Endothelial cell (in vitro differentiated cells): ENCODE measurements around the gene SLC51B. TPM values are rescaled to one million over a fixed set of nuclear protein-coding genes. Genes with fewer than 3 reads are reported as not detected.

Source experiments
- DNase-seq: peaks from one replicate; pipeline ENCODE4 v3.0.0; 2021; ENCODE audit warnings: low spot score
- H3K27ac Mint-ChIP-seq: one replicate; pipeline ENCODE4 v1.8.0; 2021; ENCODE audit warnings: mixed read lengths, inconsistent platforms; ENCODE audit not compliant: unreplicated experiment
- H3K27me3 Mint-ChIP-seq: one replicate; pipeline ENCODE4 v1.8.0; 2021; ENCODE audit warnings: mild to moderate bottlenecking, moderate library complexity, mixed read lengths, inconsistent platforms; ENCODE audit not compliant: unreplicated experiment
- H3K36me3 Mint-ChIP-seq: one replicate; pipeline ENCODE4 v1.8.0; 2021; ENCODE audit warnings: mild to moderate bottlenecking, low read depth, mixed read lengths, inconsistent platforms; ENCODE audit not compliant: unreplicated experiment
- H3K4me1 Mint-ChIP-seq: one replicate; pipeline ENCODE4 v1.8.0; 2021; ENCODE audit warnings: mild to moderate bottlenecking, mixed read lengths, inconsistent platforms; ENCODE audit not compliant: unreplicated experiment
- H3K4me3 Mint-ChIP-seq: one replicate; pipeline ENCODE4 v1.8.0; 2021; ENCODE audit warnings: mild to moderate bottlenecking, mixed read lengths, inconsistent platforms; ENCODE audit not compliant: unreplicated experiment
- H3K9me3 Mint-ChIP-seq: one replicate; pipeline ENCODE4 v1.8.0; 2021; ENCODE audit warnings: mixed read lengths, inconsistent platforms; ENCODE audit not compliant: unreplicated experiment
- total RNA-seq: library from RNA; stranded (reverse); fragmentation: NEBNext Ultra II Directional; extraction: Animal tissue kit (Norgen Biotek cat#: 25700); gene quantifications from one replicate; pipeline ENCODE4 v1.2.1, GENCODE V29; 2021; ENCODE audit not compliant: unreplicated experiment
- TF ChIP-seq, protein P1 (sequence below): fragments of 200-600 bp; sonication (generic); IDR thresholded peaks from one replicate; pipeline ENCODE4 v1.5.0; 2021; ENCODE audit warnings: antibody characterized with exemption; ENCODE audit not compliant: unreplicated experiment

The SLC51B gene
- total RNA-seq, 1 donor from 2014 or later: not detected

DNA sequence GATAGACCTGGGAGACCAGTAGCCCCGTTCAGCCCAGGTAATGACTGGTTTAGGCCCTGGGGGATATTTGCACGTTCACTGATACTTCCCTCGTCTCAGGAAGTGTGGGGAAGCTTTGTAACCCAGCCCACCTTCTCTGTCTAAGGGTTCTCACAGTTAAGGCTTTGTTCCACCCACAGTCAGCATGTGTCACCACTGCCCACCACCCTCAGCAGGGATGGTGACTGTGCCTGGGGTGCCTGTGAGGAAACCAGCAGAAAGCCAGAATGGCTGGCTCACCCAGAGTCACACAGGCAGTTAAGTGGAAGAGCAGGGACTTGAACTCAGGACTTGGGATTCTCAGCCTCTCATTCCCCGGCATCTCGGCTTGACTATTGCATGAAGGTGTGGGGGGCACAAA, 36.6 kb downstream of the SLC51B start:
- TF ChIP-seq, protein P1, sequence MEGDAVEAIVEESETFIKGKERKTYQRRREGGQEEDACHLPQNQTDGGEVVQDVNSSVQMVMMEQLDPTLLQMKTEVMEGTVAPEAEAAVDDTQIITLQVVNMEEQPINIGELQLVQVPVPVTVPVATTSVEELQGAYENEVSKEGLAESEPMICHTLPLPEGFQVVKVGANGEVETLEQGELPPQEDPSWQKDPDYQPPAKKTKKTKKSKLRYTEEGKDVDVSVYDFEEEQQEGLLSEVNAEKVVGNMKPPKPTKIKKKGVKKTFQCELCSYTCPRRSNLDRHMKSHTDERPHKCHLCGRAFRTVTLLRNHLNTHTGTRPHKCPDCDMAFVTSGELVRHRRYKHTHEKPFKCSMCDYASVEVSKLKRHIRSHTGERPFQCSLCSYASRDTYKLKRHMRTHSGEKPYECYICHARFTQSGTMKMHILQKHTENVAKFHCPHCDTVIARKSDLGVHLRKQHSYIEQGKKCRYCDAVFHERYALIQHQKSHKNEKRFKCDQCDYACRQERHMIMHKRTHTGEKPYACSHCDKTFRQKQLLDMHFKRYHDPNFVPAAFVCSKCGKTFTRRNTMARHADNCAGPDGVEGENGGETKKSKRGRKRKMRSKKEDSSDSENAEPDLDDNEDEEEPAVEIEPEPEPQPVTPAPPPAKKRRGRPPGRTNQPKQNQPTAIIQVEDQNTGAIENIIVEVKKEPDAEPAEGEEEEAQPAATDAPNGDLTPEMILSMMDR: no peak
- Mint-ChIP-seq H3K27me3 (peaks cover 18% of the 10 kb centered on the region), H3K4me3 (no peak overlapping the region), H3K9me3 (no peaks in the 10 kb centered on the region), H3K4me1 (peaks cover 31% of the 10 kb centered on the region), H3K36me3 (peaks cover 6% of the 10 kb centered on the region), H3K27ac (no peak overlapping the region)
- no peak for DNase-seq

DNA sequence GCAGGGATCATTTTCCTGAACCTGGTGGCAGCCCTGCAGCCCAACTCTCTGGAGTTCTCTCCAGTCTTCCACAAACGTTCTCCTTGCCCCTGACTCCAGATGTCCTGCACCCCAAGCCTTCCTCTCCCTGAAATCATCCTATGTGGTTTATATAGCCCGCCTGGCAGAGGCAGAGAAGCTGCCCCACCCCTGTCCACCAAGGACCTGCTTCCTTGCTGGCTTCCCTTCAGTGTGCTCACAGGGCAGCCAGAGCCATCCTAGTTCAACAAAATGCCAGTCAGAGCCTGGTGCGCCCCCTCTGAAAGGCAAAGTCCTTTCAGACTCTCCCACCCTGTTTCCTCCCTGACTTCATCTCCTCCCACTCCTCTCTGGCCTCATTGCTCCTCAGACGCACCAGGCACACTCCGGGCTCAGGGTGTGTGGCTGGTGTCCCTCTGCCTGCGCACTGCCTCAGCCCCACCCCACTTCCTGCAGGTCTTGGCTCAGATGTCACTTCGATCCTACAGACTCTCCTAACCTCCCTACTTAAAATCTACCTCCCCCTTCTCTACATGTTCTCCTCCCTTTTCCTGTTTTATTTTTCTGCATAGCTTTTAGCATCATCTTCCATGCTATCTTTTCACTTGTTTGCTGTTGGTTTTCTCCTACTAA, 37.2 kb downstream of the SLC51B start:
- peak overlapping the region; percentile 3 for H3K4me3 Mint-ChIP-seq
- DNase-seq: no peak
- peaks cover 31% of the 10 kb centered on the region for H3K4me1 Mint-ChIP-seq
- H3K27me3 Mint-ChIP-seq: peaks cover 18% of the 10 kb centered on the region
- TF ChIP-seq, protein P1: no peak
- no peaks in the 10 kb centered on the region for H3K9me3 Mint-ChIP-seq
- H3K27ac Mint-ChIP-seq: no peak overlapping the region
- peaks cover 6% of the 10 kb centered on the region for H3K36me3 Mint-ChIP-seq

DNA sequence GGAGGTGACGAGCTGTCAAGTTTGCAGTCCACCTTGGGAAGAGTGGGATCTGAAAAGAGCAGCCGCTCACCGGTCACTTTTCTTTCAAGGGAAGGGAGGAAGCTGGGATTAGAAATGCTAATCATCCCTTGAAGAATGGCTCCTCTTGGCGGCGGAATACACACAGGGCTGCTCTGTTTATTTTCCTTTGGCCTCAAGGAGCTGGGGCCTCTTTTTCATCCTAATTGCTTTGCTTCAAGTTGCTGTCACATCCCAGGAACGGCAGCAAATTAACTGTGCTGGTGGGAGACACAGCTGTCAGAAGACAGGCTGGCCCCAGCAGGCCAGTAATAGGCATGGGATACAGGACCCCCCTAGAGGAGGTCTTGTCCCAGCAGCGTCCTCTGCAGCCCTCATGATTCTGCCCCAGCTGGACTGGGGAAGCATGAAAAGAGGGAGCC, 38.1 kb downstream of the SLC51B start:
- peaks cover 15% of the 10 kb centered on the region for H3K27me3 Mint-ChIP-seq

DNA sequence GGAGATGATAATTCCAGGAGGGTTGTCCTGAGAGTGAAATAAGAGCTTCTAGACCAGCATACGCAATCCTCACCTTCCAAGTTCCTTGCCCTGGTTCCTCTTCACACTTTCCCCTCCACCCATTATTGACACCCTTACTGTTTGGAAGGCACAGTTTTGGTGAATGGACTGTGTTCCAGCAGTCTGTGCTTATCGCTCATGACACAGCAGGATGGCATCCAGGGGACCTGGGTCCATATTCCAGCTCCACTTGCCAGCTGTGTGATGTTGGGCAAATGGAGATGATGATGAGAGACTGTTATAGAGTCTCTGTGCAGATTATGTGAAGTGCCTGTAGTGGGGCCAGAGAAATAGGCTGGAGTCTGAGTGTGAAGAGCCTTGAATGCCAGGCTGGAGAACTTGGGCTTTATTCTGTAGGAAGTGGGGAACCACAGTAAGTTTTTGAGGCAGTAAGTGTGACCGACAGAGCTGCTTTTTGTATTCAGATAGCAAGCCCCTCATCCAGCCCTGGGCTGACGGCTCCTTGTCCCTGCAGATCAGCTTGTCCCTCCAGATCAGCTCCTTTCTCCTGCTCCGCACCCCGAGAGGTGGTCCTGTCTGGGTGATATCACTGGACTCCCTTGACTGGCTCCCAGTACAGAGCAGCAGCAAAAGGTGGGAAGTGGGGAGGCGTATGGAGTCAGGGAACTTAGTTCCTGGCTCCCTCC, 39.5 kb downstream of the SLC51B start:
- peaks cover 7% of the 10 kb centered on the region for H3K27me3 Mint-ChIP-seq
- H3K27ac Mint-ChIP-seq: no peak overlapping the region
- peaks cover 22% of the 10 kb centered on the region for H3K4me1 Mint-ChIP-seq
- TF ChIP-seq, protein P1: no peak
- no peak for DNase-seq
- H3K36me3 Mint-ChIP-seq: no peaks in the 10 kb centered on the region
- no peaks in the 10 kb centered on the region for H3K9me3 Mint-ChIP-seq
- no peak overlapping the region for H3K4me3 Mint-ChIP-seq

More for the DNA sequence above, 38.1 kb downstream of the SLC51B start:
- Mint-ChIP-seq H3K4me3 (no peak overlapping the region), H3K9me3 (no peaks in the 10 kb centered on the region), H3K27ac (no peak overlapping the region), H3K4me1 (peaks cover 27% of the 10 kb centered on the region), H3K36me3 (peaks cover 4% of the 10 kb centered on the region)
- TF ChIP-seq, protein P1: no peak
- no peak for DNase-seq

DNA sequence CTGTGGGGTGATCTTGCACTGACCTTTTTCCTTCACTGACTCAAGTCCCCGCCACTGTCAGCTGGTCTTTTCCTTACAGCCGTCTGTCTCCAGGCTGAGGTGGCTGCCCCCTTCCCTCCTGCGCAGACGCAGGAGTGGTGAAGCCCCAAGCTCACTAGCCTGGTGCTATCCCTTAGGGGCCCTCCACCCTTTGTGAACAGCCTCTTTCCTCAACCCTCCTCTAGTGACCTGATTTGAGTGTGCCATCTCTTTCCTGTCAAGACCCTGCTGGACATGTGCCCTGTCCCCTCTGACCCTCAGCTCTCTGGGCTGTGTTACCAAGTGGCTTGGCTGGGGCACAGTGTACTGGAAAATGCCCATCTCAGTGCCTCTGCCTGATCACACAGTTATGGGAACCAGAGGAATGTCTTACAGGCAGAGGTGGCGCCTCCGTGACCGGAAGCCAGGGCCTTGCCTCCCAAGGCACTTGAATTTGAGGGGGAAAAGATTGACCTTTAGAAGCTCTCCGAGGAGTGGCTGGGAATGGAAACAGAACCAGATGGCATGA, 40.1 kb downstream of the SLC51B start:
- no peak for DNase-seq
- no peak overlapping the region for H3K27ac Mint-ChIP-seq
- TF ChIP-seq, protein P1: no peak
- H3K27me3 Mint-ChIP-seq: peaks cover 7% of the 10 kb centered on the region
- H3K4me3 Mint-ChIP-seq: no peak overlapping the region
- peaks cover 22% of the 10 kb centered on the region for H3K4me1 Mint-ChIP-seq
- H3K9me3 Mint-ChIP-seq: no peaks in the 10 kb centered on the region
- no peaks in the 10 kb centered on the region for H3K36me3 Mint-ChIP-seq
